ENCODE results near the gene SEH1L. TPM values are rescaled to one million over a fixed set of nuclear protein-coding genes. Genes with fewer than 3 reads are reported as not detected.

The SEH1L gene
- total RNA-seq = 10 to 100 TPM; 47.3 to 48.2 TPM

DNA sequence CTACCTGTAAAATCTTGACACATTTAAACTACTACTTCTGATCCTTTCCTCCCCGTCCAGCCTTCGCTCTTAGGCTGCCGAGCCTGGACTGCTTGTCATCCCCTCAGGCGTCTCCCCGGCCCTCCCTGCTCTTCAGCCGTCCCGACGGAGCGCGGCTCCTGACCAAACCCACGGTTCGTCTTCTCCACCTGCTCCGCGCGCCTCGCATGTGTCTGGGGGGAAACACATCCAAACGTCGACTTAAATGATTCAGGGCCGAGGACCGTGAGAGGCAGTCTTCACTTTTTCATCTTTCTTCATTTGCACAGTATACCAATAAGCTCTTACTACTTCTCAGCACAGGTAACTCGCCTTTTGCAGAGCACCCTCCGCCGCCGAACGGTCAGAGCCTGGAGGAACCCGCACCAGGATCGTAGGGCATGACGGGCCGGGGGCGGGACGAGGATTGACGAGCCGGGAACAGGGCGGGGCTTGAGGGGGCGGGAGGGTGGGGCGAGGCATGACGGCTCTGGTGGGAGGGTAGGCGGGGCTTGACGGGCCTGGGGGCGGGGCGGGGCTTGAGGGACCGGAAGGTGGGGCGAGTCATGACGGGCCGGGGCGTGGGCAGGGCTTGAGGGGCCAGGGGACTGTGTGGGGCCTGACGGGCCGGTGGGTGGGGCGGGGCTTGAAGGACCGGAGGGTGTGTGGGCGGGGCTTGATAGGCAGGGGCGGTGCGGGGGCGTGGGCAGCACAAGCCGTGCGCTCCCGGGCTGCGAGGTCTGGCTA lies at the start of gene SEH1L:
Gene SEH1L, plus strand, starts transcription at position 727 of the 765 bp plus-strand sequence. CDS start 111 bp downstream, outside the sequence.

DNA sequence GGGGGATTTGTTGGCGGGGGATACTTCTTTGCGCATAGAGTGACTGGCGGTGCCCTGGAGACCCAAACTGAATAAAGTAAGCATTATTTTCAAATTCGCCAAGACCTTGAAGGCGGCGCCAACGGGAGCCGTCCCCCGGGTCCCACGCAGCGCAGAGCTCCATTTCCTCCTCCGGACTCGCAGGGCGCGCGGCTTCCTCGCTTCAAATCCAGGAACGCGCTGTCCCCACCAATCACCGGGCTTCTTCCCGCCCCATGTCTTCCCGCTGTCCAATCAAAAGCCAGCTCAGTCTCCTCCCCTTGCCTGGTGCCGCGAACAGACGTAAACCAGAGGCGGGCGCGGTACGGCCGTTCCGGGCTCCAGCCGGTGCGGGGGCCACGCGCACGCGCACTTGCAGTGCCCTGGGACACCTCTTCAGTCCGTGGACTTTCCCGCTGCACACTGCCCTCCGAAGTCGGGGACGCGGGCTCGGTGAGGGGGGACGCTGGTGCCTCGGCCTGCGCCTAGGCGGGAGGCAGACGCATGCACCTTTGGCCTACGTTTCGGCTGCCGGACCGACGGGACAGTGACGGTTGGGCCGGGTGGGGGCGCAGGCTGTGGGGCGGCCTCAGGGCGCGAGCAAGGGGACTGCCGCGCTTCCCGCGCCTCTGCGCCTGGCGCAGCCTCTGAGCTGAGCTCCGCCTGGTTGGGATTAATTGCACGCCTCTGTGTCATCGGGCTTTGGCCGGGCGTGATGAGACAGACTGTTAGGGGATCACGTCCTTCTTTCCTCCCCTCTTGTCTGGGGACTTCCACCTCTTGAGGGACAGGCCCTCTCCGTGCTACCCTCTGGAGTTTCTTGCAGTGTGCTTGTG lies 43.4 kb downstream of the SEH1L start, which contains the start of gene CEP192:
Gene CEP192, plus strand, starts transcription at position 396 of the 854 bp plus-strand sequence. CDS start 8,063 bp downstream, outside the sequence.

Other genes with a start within 250 kb of the SEH1L start
- 10 to 100 TPM; 10.8 to 12.1 TPM for gene CEP76, start 245.3 kb upstream of the SEH1L start, total RNA-seq
- 100 to 1,000 TPM; 100 to 103 TPM for gene PSMG2, start 245.0 kb upstream of the SEH1L start, total RNA-seq
- gene PTPN2, start 63.8 kb upstream of the SEH1L start, total RNA-seq = 10 to 100 TPM; 65.0 to 69.9 TPM
- 10 to 100 TPM; 46.8 to 47.0 TPM for gene CEP192, start 43.4 kb downstream of the SEH1L start, total RNA-seq

Data from activated naive CD4-positive, alpha-beta T cell treated with anti-CD3 and anti-CD28 coated beads, Interleukin-2, amount 10 ng/mL, durations not matched to agents 5 hours and 36 hours (primary cell).